GM23338 (cell line): ENCODE data around the gene AFAP1. TPM values are rescaled to one million over a fixed set of nuclear protein-coding genes. Genes with fewer than 3 reads are reported as not detected.

Experiments used
- ATAC-seq: fragments of 200-7000 bp; cut with Tn5 transposase; 3 replicates; pipeline ENCODE4 v1.9.1; 2020
- DNase-seq: peaks from one replicate; pipeline ENCODE4 v3.0.0-alpha.2; 2015; ENCODE audit warnings: low spot score
- H2AFZ ChIP-seq: fragments of 200-600 bp; sonication (generic); 2 replicates; pipeline ENCODE4 v1.8.0; 2016; ENCODE audit warnings: antibody characterized with exemption, mild to moderate bottlenecking, moderate library complexity
- H3F3A ChIP-seq: fragments of 200-600 bp; sonication (generic); replicated peaks from 2 replicates; pipeline ENCODE4 v1.8.0; 2017; ENCODE audit warnings: antibody characterized with exemption, mixed run types, low read depth
- H3K27ac ChIP-seq: fragments of 200-600 bp; sonication (generic); 2 replicates; pipeline ENCODE4 v1.6.1; 2016; ENCODE audit warnings: low read depth
- H3K27me3 ChIP-seq: fragments of 200-600 bp; sonication (generic); 2 replicates; pipeline ENCODE4 v1.8.0; 2016; ENCODE audit warnings: mild to moderate bottlenecking, mixed run types, moderate library complexity; ENCODE audit not compliant: insufficient read depth
- H3K36me3 ChIP-seq: fragments of 200-600 bp; sonication (generic); 2 replicates; pipeline ENCODE4 v1.8.0; 2016; ENCODE audit warnings: mild to moderate bottlenecking; ENCODE audit not compliant: insufficient read depth
- H3K4me1 ChIP-seq: fragments of 200-600 bp; sonication (generic); 2 replicates; pipeline ENCODE4 v1.8.0; 2016; ENCODE audit warnings: mild to moderate bottlenecking, moderate library complexity; ENCODE audit not compliant: insufficient read depth
- H3K4me2 ChIP-seq: fragments of 200-600 bp; sonication (generic); 2 replicates; pipeline ENCODE4 v1.7.1; 2017; ENCODE audit warnings: mixed run types
- H3K4me3 ChIP-seq: fragments of 200-600 bp; sonication (generic); 2 replicates; pipeline ENCODE4 v1.6.1; 2016; ENCODE audit warnings: mixed run types
- H3K79me2 ChIP-seq: fragments of 200-600 bp; sonication (generic); replicated peaks from 2 replicates; pipeline ENCODE4 v1.8.0; 2017; ENCODE audit warnings: mild to moderate bottlenecking; ENCODE audit not compliant: insufficient read depth
- H3K9me2 ChIP-seq: fragments of 200-600 bp; sonication (generic); 2 replicates; pipeline ENCODE4 v1.8.0; 2017; ENCODE audit not compliant: insufficient read depth
- H4K20me1 ChIP-seq: fragments of 200-600 bp; sonication (generic); replicated peaks from 2 replicates; pipeline ENCODE4 v1.8.0; 2017; ENCODE audit warnings: mild to moderate bottlenecking; ENCODE audit not compliant: insufficient read depth
- H3K27ac Mint-ChIP-seq: 2 replicates; pipeline ENCODE4 v1.8.0; 2020; ENCODE audit warnings: inconsistent platforms, mild to moderate bottlenecking, moderate library complexity, mixed read lengths
- H3K27me3 Mint-ChIP-seq: 3 replicates; pipeline ENCODE4 v1.8.0; 2022; ENCODE audit warnings: low read depth, mild to moderate bottlenecking, moderate library complexity, mixed read lengths, inconsistent platforms; ENCODE audit not compliant: insufficient read depth, poor library complexity
- H3K36me3 Mint-ChIP-seq: 3 replicates; pipeline ENCODE4 v1.8.0; 2021; ENCODE audit warnings: low read depth, mild to moderate bottlenecking, inconsistent platforms, moderate library complexity, mixed read lengths
- H3K4me1 Mint-ChIP-seq: 3 replicates; pipeline ENCODE4 v1.8.0; 2020; ENCODE audit warnings: mild to moderate bottlenecking, inconsistent platforms, mixed read lengths
- H3K4me3 Mint-ChIP-seq: 3 replicates; pipeline ENCODE4 v1.8.0; 2021; ENCODE audit warnings: moderate library complexity, mild to moderate bottlenecking, inconsistent platforms, mixed read lengths
- H3K9me3 Mint-ChIP-seq: 3 replicates; pipeline ENCODE4 v1.8.0; 2020; ENCODE audit warnings: moderate library complexity, mild to moderate bottlenecking, inconsistent platforms, mixed read lengths
- CREB1 ChIP-seq: fragments of 250-450 bp; sonication (Bioruptor Pico); IDR thresholded peaks from 2 replicates; pipeline ENCODE4 v1.5.0; 2020; ENCODE audit warnings: low read depth, mild to moderate bottlenecking, moderate library complexity
- ETS1 ChIP-seq: IDR thresholded peaks from 2 replicates; pipeline ENCODE4 v1.6.1; 2016; ENCODE audit warnings: antibody characterized with exemption
- EZH2phosphoT487 ChIP-seq: fragments of 200-600 bp; sonication (generic); IDR thresholded peaks from one replicate; pipeline ENCODE4 v1.8.1; 2018; ENCODE audit warnings: antibody characterized with exemption; ENCODE audit not compliant: unreplicated experiment
- NANOG ChIP-seq: IDR thresholded peaks from 2 replicates; pipeline ENCODE4 v1.6.1; 2016; ENCODE audit warnings: antibody characterized with exemption, borderline replicate concordance
- POLR2AphosphoS5 ChIP-seq: IDR thresholded peaks from 2 replicates; pipeline ENCODE4 v1.6.1; 2016; ENCODE audit warnings: antibody characterized with exemption, low read depth
- ZNF331 ChIP-seq: fragments of 250-450 bp; sonication (Bioruptor Pico); IDR thresholded peaks from 2 replicates; pipeline ENCODE4 v1.5.0; 2020; ENCODE audit warnings: low read depth, mild to moderate bottlenecking, moderate library complexity
- ZNF462 ChIP-seq: fragments of 250-450 bp; sonication (Bioruptor Pico); IDR thresholded peaks from 2 replicates; pipeline ENCODE4 v1.5.0; 2020; ENCODE audit warnings: mild to moderate bottlenecking, moderate library complexity
- polyA plus RNA-seq: library from polyadenylated mRNA; unstranded; fragments of >200 nt; fragmentation: Nextera tagmentation; extraction: Ambion mirVana; gene quantifications from 2 replicates; pipeline ENCODE4 v1.2.1, GENCODE V29; 2016
- total RNA-seq: library from RNA; depleted of rRNA; stranded (reverse); fragments of >200 nt; shearing (Covaris generic); gene quantifications from 2 replicates; pipeline ENCODE4 v1.2.3, GENCODE V29; 2014

Gene AFAP1
- total and polyA plus RNA-seq, 2 experiments from 2014 or later, result 6.5 to 21.5 TPM

GRCh38 chr4:7974425-7974824, 34.8 kb upstream of the AFAP1 start:
- H3K36me3 ChIP-seq, result no peaks in the 10 kb centered on the region
- H2AFZ ChIP-seq, result no peak overlapping the region
- ATAC-seq (no peak), DNase-seq (no peak)
- H3K4me1 ChIP-seq, result peaks cover 22% of the 10 kb centered on the region
- H4K20me1 ChIP-seq, result no peaks in the 10 kb centered on the region
- H3K4me3 ChIP-seq, result no peak overlapping the region
- no peak overlapping the region for H3K4me2 ChIP-seq
- TF ChIP-seq NANOG, result no peak
- TF ChIP-seq CREB1 (CRISPR knock-in tag), result no peak
- H3K27me3 ChIP-seq, result no peaks in the 10 kb centered on the region
- no peaks in the 10 kb centered on the region for H3K9me2 ChIP-seq
- no peaks in the 10 kb centered on the region for H3K36me3 Mint-ChIP-seq
- peaks cover 14% of the 10 kb centered on the region for H3K27me3 Mint-ChIP-seq
- H3K4me1 Mint-ChIP-seq, result peaks cover 35% of the 10 kb centered on the region
- peaks cover 2% of the 10 kb centered on the region; the same call in 1 of the 2 replicates for H3F3A ChIP-seq
- H3K79me2 ChIP-seq, result no peaks in the 10 kb centered on the region
- no peak overlapping the region for H3K4me3 Mint-ChIP-seq
- H3K9me3 Mint-ChIP-seq, result no peaks in the 10 kb centered on the region
- H3K27ac ChIP-seq, result no peak overlapping the region
- H3K27ac Mint-ChIP-seq, result no peak overlapping the region

GRCh38 chr4:7973545-7973981, 33.9 kb upstream of the AFAP1 start:
- H3K36me3 Mint-ChIP-seq, result no peaks in the 10 kb centered on the region
- H3K4me3 Mint-ChIP-seq, result no peak overlapping the region
- ATAC-seq (no peak), DNase-seq (no peak)
- peaks cover 17% of the 10 kb centered on the region for H3K4me1 ChIP-seq
- no peaks in the 10 kb centered on the region for H3K9me3 Mint-ChIP-seq
- H3F3A ChIP-seq, result 0 out of 2 replicates have a peak, but pooled peaks cover 2% of the 10 kb centered on the region
- TF ChIP-seq ETS1, result no peak
- H4K20me1 ChIP-seq, result no peaks in the 10 kb centered on the region
- no peak overlapping the region for H3K4me3 ChIP-seq
- H3K27ac ChIP-seq, result no peak overlapping the region
- no peaks in the 10 kb centered on the region for H3K27me3 ChIP-seq
- no peaks in the 10 kb centered on the region for H3K9me2 ChIP-seq
- H3K4me2 ChIP-seq, result no peak overlapping the region
- H3K27ac Mint-ChIP-seq, result no peak overlapping the region
- H3K4me1 Mint-ChIP-seq, result peaks cover 27% of the 10 kb centered on the region
- H3K27me3 Mint-ChIP-seq, result peaks cover 11% of the 10 kb centered on the region
- no peaks in the 10 kb centered on the region for H3K36me3 ChIP-seq
- no peaks in the 10 kb centered on the region for H3K79me2 ChIP-seq
- no peak overlapping the region for H2AFZ ChIP-seq

- H3K36me3 ChIP-seq, result no peaks in the 10 kb centered on the region
- ATAC-seq (no peak), DNase-seq (no peak)
- H3K4me1 Mint-ChIP-seq, result peaks cover 22% of the 10 kb centered on the region
- no peak overlapping the region for H3K4me3 Mint-ChIP-seq
- no peaks in the 10 kb centered on the region for H3K79me2 ChIP-seq
- H3K27ac ChIP-seq, result no peak overlapping the region
- H3K36me3 Mint-ChIP-seq, result no peaks in the 10 kb centered on the region
- H2AFZ ChIP-seq, result no peak overlapping the region
- H3K27me3 Mint-ChIP-seq, result peaks cover 7% of the 10 kb centered on the region
- H3K27me3 ChIP-seq, result no peaks in the 10 kb centered on the region
- peak overlapping the region; percentile 60; the same call in 1 of the 2 replicates for H3K27ac Mint-ChIP-seq
- H3K4me2 ChIP-seq, result no peak overlapping the region
- 0 out of 2 replicates have a peak, but pooled peaks cover 2% of the 10 kb centered on the region for H3F3A ChIP-seq
- no peaks in the 10 kb centered on the region for H3K9me3 Mint-ChIP-seq
- H3K4me1 ChIP-seq, result peaks cover 9% of the 10 kb centered on the region; the same call in 1 of the 2 replicates
- no peaks in the 10 kb centered on the region for H3K9me2 ChIP-seq
- no peak overlapping the region for H3K4me3 ChIP-seq
- no peaks in the 10 kb centered on the region for H4K20me1 ChIP-seq
- TF ChIP-seq ZNF331 (CRISPR knock-in tag) (no peak), NANOG (no peak), POLR2AphosphoS5 (no peak), ETS1 (no peak), CREB1 (CRISPR knock-in tag) (no peak), EZH2phosphoT487 (no peak), ZNF462 (CRISPR knock-in tag) (no peak)
These were observed 32.3 kb upstream of the AFAP1 start for GRCh38 chr4:7971881-7972500.
